Measurements from ENCODE around the gene RSPH1.

DNA sequence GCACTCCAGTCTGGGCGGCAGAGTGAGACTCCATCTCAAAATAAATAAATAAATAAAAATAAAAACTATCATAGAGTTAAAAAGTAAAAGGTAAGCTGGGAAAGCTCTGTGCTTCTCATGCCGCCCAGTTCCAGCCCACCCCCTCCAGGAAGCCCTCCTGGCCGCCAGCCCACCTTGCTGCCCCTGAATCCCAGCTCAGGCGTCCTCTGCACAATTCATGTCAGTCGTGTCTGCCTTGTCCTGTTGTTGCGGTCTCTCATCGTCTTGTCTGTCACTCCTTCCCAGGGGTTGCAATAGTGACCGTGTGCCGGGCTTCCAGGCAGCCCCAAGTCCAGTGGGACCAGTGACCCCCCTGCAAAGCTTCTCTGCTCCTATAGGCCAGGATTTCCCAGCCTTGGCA, 44.1 kb downstream of the RSPH1 start:
- TF ChIP-seq, protein P1, sequence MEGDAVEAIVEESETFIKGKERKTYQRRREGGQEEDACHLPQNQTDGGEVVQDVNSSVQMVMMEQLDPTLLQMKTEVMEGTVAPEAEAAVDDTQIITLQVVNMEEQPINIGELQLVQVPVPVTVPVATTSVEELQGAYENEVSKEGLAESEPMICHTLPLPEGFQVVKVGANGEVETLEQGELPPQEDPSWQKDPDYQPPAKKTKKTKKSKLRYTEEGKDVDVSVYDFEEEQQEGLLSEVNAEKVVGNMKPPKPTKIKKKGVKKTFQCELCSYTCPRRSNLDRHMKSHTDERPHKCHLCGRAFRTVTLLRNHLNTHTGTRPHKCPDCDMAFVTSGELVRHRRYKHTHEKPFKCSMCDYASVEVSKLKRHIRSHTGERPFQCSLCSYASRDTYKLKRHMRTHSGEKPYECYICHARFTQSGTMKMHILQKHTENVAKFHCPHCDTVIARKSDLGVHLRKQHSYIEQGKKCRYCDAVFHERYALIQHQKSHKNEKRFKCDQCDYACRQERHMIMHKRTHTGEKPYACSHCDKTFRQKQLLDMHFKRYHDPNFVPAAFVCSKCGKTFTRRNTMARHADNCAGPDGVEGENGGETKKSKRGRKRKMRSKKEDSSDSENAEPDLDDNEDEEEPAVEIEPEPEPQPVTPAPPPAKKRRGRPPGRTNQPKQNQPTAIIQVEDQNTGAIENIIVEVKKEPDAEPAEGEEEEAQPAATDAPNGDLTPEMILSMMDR (conservative IDR thresholded peaks at IDR 0.05; ENCODE audit: low read depth, low read length), result no peak
- TF ChIP-seq EZH2 (IDR thresholded peaks at IDR 0.05; ENCODE audit: low read length, unreplicated experiment) (no peak), EZH2phosphoT487 (IDR thresholded peaks at IDR 0.05; ENCODE audit: borderline replicate concordance, low read length) (no peak)
